Upper lobe of right lung (tissue), 1 donor: ENCODE data around the gene TCTN2. TPM values are rescaled to one million over a fixed set of nuclear protein-coding genes. Genes with fewer than 3 reads are reported as not detected.

Source experiments
- ATAC-seq: fragments of 200-7000 bp; cut with Tn5 transposase; one replicate; pipeline ENCODE4 v1.9.1; 2020; ENCODE audit warnings: mild to moderate bottlenecking, moderate library complexity
- DNase-seq: peaks from one replicate; pipeline ENCODE4 v3.0.0-alpha.2; 2020
- H3K27ac ChIP-seq: fragments of 200-600 bp; one replicate; pipeline ENCODE4 v1.8.0; 2022
- H3K27me3 ChIP-seq: fragments of 200-600 bp; one replicate; pipeline ENCODE4 v1.8.0; 2022; ENCODE audit warnings: mild to moderate bottlenecking
- H3K36me3 ChIP-seq: fragments of 200-600 bp; one replicate; pipeline ENCODE4 v1.8.0; 2022
- H3K4me1 ChIP-seq: fragments of 200-600 bp; one replicate; pipeline ENCODE4 v1.8.0; 2022
- H3K4me3 ChIP-seq: fragments of 200-600 bp; one replicate; pipeline ENCODE4 v1.8.0; 2022; ENCODE audit warnings: mild to moderate bottlenecking
- H3K9me3 ChIP-seq: fragments of 200-600 bp; one replicate; pipeline ENCODE4 v1.8.0; 2022
- intact Hi-C: fragments of 100-400 bp; cut with DNase I; formaldehyde crosslinking; loops from one replicate; pipeline ENCODE4 v1.11.0; 2022
- total RNA-seq: library from RNA; stranded (reverse); fragmentation: NEBNext Ultra II Directional; extraction: Animal tissue kit (Norgen Biotek cat#: 25700); gene quantifications from one replicate; pipeline ENCODE4 v1.2.1, GENCODE V29; 2021
- TF ChIP-seq, protein P1 (sequence below): fragments of 200-600 bp; IDR thresholded peaks from one replicate; pipeline ENCODE4 v1.8.0; 2022; ENCODE audit warnings: antibody characterized with exemption
- donor health status: DM: no; HTN: yes; CAD: no; lungs with severe emphysema.

The TCTN2 gene
- total RNA-seq, 1 donor from 2014 or later: 10.5 TPM

DNA sequence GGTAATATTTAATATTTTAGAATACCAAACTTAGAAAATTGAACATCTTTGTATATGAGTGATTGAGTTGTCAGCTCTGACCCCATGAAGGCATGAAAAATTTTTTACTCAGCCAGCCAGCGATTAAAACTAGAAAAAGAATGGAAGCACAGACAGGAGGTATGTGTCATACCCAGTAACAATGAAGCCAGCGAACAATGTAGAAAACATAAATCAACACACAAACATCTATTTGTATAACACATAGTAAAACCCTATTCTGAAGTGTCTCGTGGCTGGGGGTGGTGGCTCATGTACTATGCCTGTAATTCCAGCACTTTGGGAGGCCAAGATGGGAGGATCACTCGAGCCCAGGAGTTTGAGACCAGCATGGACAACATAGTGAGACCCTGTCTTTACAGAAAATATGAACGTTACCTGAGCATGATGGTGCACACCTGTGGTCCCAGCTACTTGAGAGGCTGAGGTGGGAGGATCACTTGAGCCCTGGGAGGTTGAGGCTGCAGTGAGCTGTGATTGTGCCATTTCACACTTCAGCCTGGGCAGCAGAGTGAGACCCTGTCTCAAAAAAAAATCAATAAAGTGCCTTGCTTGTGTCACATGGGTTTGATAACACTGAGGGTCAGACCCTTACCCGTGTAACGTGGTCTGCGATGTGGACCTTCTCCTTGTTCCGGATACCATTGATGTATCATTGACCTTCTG is 5.9 kb downstream of the TCTN2 start:
- no peak overlapping the region for H3K4me3 ChIP-seq
- no peak overlapping the region for H3K27ac ChIP-seq
- ATAC-seq: no peak
- DNase-seq: no peak
- no peaks in the 10 kb centered on the region for H3K9me3 ChIP-seq
- intact Hi-C loops: no loop called here
- peaks cover 34% of the 10 kb centered on the region for H3K36me3 ChIP-seq
- no peaks in the 10 kb centered on the region for H3K27me3 ChIP-seq
- TF ChIP-seq, protein P1, sequence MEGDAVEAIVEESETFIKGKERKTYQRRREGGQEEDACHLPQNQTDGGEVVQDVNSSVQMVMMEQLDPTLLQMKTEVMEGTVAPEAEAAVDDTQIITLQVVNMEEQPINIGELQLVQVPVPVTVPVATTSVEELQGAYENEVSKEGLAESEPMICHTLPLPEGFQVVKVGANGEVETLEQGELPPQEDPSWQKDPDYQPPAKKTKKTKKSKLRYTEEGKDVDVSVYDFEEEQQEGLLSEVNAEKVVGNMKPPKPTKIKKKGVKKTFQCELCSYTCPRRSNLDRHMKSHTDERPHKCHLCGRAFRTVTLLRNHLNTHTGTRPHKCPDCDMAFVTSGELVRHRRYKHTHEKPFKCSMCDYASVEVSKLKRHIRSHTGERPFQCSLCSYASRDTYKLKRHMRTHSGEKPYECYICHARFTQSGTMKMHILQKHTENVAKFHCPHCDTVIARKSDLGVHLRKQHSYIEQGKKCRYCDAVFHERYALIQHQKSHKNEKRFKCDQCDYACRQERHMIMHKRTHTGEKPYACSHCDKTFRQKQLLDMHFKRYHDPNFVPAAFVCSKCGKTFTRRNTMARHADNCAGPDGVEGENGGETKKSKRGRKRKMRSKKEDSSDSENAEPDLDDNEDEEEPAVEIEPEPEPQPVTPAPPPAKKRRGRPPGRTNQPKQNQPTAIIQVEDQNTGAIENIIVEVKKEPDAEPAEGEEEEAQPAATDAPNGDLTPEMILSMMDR: no peak
- H3K4me1 ChIP-seq: peaks cover 4% of the 10 kb centered on the region

DNA sequence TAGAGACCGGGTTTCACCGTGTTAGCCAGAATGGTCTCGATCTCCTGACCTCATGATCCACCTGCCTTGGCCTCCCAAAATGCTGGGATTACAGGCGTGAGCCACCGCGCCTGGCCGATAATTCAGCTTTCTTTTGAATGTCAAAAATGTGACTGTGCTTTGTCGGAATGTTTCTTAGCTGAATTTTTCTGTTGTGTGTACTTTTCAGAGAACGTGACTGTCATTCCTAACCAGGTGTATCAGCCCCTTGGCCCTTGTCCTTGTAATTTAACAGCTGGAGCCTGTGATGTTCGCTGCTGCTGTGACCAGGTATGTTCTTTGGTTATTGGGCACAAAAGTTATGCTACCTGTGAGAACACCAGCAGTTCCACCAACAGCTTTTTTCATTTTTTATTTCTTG is 8.1 kb downstream of the TCTN2 start:
- Histone ChIP-seq H3K9me3 (no peaks in the 10 kb centered on the region), H3K27ac (no peak overlapping the region), H3K4me1 (no peaks in the 10 kb centered on the region), H3K36me3 (peaks cover 33% of the 10 kb centered on the region), H3K4me3 (no peak overlapping the region), H3K27me3 (no peaks in the 10 kb centered on the region)
- DNase-seq (no peak), ATAC-seq (no peak)
- TF ChIP-seq, protein P1: no peak
- intact Hi-C loops: no loop called here

DNA sequence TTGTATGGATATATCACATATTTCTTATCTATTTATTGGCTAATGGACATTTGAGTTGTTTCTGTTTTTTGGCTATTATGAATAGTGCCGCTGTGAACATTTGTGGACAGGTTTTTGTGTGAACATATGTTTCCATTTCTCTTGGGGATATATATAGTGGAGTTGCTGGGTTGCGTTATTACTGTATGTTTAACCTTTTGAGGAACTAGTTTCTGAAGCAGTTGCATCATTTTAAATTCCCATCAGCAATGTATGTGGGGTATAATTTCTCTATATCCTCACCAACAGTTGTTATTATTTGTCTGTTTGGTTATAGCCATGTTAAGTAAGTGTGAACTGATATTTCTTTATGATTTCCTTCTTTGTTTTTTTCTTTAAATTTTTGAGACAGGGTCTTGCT is 10.7 kb downstream of the TCTN2 start:
- H3K36me3 ChIP-seq: peaks cover 23% of the 10 kb centered on the region
- TF ChIP-seq, protein P1: no peak
- H3K27me3 ChIP-seq: no peaks in the 10 kb centered on the region
- H3K4me3 ChIP-seq: no peak overlapping the region
- DNase-seq (no peak), ATAC-seq (peak; percentile 27)
- H3K27ac ChIP-seq: no peak overlapping the region
- H3K9me3 ChIP-seq: no peaks in the 10 kb centered on the region
- intact Hi-C loops: no loop called here
- no peaks in the 10 kb centered on the region for H3K4me1 ChIP-seq

DNA sequence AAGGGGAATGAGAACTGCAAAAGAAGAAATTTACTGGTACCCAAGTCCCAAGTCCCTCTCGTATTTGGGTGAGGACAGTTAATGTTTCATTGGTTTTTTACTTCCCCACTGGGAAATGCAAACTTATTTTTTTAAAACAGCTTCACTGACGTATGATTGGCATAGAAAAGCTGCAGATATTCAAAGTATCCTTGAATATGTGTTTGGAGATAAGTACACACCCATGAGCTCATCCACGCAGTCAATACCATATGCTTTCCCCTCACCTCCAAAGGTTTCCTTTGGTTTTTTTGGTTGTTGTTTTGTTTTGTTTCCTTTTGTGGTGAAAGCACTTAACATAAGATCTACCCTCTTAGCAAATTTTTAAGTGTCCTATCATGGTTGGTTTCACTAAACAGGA is 13.1 kb downstream of the TCTN2 start:
- H3K27ac ChIP-seq: no peak overlapping the region
- no peaks in the 10 kb centered on the region for H3K4me1 ChIP-seq
- no peak overlapping the region for H3K4me3 ChIP-seq
- DNase-seq (no peak), ATAC-seq (no peak)
- no peaks in the 10 kb centered on the region for H3K9me3 ChIP-seq
- TF ChIP-seq, protein P1: no peak
- H3K27me3 ChIP-seq: no peaks in the 10 kb centered on the region
- intact Hi-C loops: no loop called here
- peaks cover 31% of the 10 kb centered on the region for H3K36me3 ChIP-seq

DNA sequence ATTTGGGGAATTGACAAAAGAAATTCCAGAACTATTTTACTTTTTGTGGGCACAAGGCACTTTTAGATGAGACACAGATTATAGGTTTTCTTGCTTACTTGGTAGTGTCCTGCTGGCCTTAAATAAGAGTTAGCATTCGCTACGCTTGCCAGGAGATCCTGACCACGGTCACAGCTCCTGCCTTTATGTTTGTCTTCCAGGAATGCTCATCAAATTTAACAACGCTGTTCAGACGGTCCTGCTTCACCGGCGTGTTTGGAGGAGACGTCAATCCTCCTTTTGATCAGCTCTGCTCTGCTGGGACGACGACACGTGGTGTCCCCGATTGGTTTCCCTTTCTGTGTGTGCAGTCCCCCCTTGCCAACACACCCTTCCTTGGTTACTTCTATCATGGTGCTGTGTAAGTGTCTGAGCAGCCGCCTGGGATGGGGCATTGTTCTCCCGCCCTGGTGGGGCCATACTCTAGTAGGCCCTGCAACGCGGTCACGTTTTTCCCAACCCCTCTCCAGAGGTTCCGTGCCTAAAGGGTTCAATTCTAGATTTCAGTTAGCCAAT is 15.8 kb downstream of the TCTN2 start:
- Histone ChIP-seq H3K4me3 (no peak overlapping the region), H3K36me3 (peaks cover 33% of the 10 kb centered on the region), H3K4me1 (no peaks in the 10 kb centered on the region), H3K9me3 (no peaks in the 10 kb centered on the region), H3K27me3 (no peaks in the 10 kb centered on the region), H3K27ac (no peak overlapping the region)
- intact Hi-C loops: no loop called here
- ATAC-seq (no peak), DNase-seq (no peak)
- TF ChIP-seq, protein P1: no peak
